Body of pancreas (tissue), 4 donors: ENCODE results near the gene ESPNL. TPM values are rescaled to one million over a fixed set of nuclear protein-coding genes. Genes with fewer than 3 reads are reported as not detected.
A peak's percentile ranks its signal among the peaks of the same experiment; 100 is the strongest.

Experiments
- ATAC-seq: fragments of 150-250 bp; one replicate; pipeline ENCODE4 v1.9.1; 2016
- DNase-seq, 4 donors: peaks; one replicate each; pipeline ENCODE4 v3.0.0-alpha.2; 2019
- H3K27ac ChIP-seq, 4 donors: fragments of 200-600 bp; sonication (generic); 1 replicate in 3 of 4; 2 replicates in 1 of 4; pipeline versions ENCODE4 v1.5.1 to v1.6.1; 2016 to 2019; ENCODE audit warnings: mild to moderate bottlenecking in 1 of 4, mixed read lengths in 1 of 4, moderate library complexity in 1 of 4
- H3K27me3 ChIP-seq, 2 donors: fragments of 200-600 bp; sonication (generic); one replicate each; pipeline ENCODE4 v1.6.0; 2016; ENCODE audit warnings: mild to moderate bottlenecking in 1 of 2
- H3K36me3 ChIP-seq, 2 donors: fragments of 200-600 bp; sonication (generic); replicated peaks in 1 of 2; 2 replicates each; pipeline ENCODE4 v1.5.1; 2016; ENCODE audit warnings: low read depth in 2 of 2; ENCODE audit not compliant: insufficient read depth in 1 of 2
- H3K4me1 ChIP-seq: fragments of 200-600 bp; sonication (generic); one replicate; pipeline ENCODE4 v1.6.0; 2016
- H3K4me3 ChIP-seq, 2 donors: fragments of 200-600 bp; sonication (generic); 1 replicate in 1 of 2; 2 replicates in 1 of 2; pipeline ENCODE4 v1.5.1; 2016 to 2019
- H3K9me3 ChIP-seq, 3 donors: fragments of 200-600 bp; sonication (generic); 1 replicate in 2 of 3; 2 replicates in 1 of 3; pipeline ENCODE4 v1.5.1; 2016
- POLR2A ChIP-seq, 3 donors: fragments of 450-650 bp; IDR thresholded peaks; one replicate each; pipeline ENCODE4 v1.6.1; 2016; ENCODE audit warnings: antibody characterized with exemption in 3 of 3, mild to moderate bottlenecking in 2 of 3
- WGBS, 2 donors: methylation state at CpG; one replicate each; pipeline ENCODE4 v1.1.5; 2017; 5-methylcytosine and 5-hydroxymethylcytosine counted together
- intact Hi-C: fragments of 100-400 bp; cut with DNase I; formaldehyde crosslinking; loops from one replicate; pipeline ENCODE4 v1.15.1; 2023
- total RNA-seq, 2 donors: library from RNA; depleted of rRNA; stranded (reverse); fragments of >200 nt; gene quantifications; one replicate each; pipeline ENCODE4 v1.1.0, GENCODE V29; 2016
- TF ChIP-seq, protein P1 (sequence below), 7 experiments: fragments of 450-650 bp in 4 of 7; fragments of 200-600 bp in 3 of 7; sonication (generic) in 3 of 7; IDR thresholded peaks; one replicate each; pipeline ENCODE4 v1.5.1; 2016 to 2019; ENCODE audit warnings: antibody characterized with exemption in 7 of 7

Gene ESPNL
- total RNA-seq, 2 donors from 2014 or later: not detected

DNA sequence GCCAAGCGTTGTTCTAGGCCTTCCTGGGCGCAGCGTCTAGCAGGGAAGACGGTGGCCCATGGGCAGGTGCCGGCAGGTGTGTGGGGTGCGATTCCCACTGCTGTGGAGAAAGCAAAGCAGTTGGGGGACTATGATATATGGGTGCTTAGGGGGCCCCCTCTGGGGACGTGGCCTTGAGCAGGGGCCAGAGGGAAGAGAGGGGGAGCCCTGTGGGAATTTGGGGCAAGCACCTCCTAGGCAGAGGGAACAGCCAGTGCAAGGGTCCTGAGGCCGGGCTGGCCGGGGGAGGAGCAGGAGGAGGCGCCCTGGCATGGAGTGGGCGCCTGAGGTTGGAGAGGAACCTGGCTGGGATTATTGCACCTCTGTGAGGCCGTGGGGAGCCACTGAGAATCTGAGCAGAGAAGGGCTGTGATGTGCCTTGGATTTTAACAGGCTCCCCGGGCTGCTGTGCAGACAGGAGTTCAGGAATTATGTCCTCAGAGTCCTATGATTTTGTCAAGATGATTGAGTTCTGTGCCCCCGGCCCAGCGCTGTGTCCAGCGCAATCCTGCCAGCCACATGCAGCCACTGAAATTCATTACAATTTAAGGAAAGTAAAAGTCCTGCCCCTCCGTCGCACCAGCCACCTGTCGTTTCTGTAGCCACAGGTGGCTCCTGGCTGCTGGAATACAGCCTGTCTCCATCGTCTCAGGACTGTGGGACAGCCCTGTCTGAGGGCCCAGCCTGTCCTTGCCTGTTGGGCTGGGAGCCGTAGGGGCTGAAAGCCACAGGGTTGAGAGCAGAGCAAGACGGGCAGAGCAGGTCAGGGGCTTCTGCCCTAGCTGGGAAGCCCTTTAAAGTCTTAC is 29.2 kb downstream of the ESPNL start:
- Histone ChIP-seq H3K27ac (no peak overlapping the region), H3K36me3 (no peaks in the 10 kb centered on the region), H3K4me1 (no peaks in the 10 kb centered on the region), H3K27me3 (no peaks in the 10 kb centered on the region), H3K9me3 (no peaks in the 10 kb centered on the region), H3K4me3 (no peak overlapping the region)
- 87 to 88% methylated on average over 16 to 22 of the region's 22 CpGs for WGBS, 2 donors
- DNase-seq: no peak
- TF ChIP-seq POLR2A (IDR thresholded peaks at IDR 0.05): no peak
- TF ChIP-seq, protein P1, sequence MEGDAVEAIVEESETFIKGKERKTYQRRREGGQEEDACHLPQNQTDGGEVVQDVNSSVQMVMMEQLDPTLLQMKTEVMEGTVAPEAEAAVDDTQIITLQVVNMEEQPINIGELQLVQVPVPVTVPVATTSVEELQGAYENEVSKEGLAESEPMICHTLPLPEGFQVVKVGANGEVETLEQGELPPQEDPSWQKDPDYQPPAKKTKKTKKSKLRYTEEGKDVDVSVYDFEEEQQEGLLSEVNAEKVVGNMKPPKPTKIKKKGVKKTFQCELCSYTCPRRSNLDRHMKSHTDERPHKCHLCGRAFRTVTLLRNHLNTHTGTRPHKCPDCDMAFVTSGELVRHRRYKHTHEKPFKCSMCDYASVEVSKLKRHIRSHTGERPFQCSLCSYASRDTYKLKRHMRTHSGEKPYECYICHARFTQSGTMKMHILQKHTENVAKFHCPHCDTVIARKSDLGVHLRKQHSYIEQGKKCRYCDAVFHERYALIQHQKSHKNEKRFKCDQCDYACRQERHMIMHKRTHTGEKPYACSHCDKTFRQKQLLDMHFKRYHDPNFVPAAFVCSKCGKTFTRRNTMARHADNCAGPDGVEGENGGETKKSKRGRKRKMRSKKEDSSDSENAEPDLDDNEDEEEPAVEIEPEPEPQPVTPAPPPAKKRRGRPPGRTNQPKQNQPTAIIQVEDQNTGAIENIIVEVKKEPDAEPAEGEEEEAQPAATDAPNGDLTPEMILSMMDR (IDR thresholded peaks at IDR 0.05): no peak
- intact Hi-C loops: no loop called here
- no peak for ATAC-seq

DNA sequence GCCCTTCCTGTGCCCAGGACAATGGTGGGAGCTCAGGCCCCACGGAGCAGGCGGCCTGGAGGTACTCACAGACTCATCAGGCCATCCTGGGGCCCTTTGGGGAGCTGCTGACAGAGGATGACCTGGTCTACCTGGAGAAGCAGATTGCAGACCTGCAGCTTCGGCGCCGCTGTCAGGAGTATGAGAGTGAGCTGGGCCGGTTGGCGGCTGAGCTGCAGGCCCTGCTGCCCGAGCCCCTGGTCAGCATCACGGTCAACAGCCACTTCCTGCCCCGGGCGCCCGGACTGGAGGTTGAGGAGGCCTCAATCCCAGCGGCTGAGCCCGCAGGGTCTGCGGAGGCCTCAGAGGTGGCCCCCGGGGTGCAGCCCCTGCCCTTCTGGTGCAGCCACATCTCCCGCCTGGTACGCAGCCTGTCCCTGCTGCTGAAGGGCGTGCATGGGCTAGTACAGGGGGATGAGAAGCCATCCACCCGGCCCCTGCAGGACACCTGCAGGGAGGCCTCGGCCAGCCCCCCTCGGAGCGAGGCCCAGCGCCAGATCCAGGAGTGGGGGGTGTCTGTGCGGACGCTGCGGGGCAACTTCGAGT is 30.1 kb downstream of the ESPNL start:
- 81 to 100% methylated on average over 1 to 21 of the region's 28 CpGs for WGBS, 2 donors
- Histone ChIP-seq H3K27ac (no peak overlapping the region), H3K27me3 (no peaks in the 10 kb centered on the region), H3K4me3 (no peak overlapping the region), H3K4me1 (no peaks in the 10 kb centered on the region), H3K9me3 (no peaks in the 10 kb centered on the region), H3K36me3 (no peaks in the 10 kb centered on the region)
- ATAC-seq (no peak), DNase-seq (no peak)
- intact Hi-C loops: no loop called here
- TF ChIP-seq, protein P1 (IDR thresholded peaks at IDR 0.05): no peak
- no peak for TF ChIP-seq POLR2A (IDR thresholded peaks at IDR 0.05)

DNA sequence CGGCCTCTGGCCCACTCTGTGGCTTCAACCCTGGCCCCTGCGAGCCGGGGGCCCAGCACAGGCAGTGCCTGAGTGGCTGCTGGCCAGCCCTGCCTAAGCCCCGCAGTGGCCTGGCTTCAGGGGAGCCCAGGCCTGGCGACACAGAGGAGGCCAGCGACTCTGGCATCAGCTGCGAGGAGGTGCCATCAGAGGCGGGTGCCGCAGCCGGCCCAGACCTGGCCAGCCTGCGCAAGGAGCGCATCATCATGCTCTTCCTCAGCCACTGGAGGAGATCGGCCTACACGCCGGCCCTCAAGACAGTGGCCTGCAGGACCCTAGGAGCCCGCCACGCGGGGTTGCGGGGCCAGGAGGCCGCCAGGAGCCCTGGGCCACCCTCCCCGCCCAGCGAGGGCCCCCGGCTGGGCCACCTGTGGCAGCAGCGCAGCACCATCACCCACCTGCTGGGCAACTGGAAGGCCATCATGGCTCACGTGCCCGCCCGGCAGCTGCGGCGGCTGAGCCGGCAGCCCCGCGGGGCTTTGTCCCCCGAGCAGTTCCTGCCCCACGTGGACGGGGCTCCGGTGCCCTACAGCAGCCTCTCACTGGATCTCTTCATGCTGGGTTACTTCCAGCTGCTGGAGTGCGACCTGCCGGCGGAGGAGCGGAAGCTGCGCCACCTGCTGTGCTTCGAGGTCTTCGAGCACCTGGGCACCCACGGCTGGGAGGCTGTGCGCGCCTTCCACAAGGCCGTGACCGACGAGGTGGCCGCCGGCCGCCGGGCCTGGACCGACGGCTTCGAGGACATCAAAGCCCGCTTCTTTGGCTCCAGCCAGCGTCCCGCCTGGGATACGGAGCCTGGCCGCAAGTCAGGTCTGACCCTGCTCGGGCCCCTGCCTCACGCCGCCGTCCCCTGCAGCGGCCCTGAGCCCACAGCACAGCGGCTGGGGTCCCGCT is 30.8 kb downstream of the ESPNL start:
- intact Hi-C loops: no loop called here
- WGBS, 2 donors: 89 to 100% methylated on average over 3 to 39 of the region's 68 CpGs
- no peaks in the 10 kb centered on the region for H3K27me3 ChIP-seq
- no peak overlapping the region for H3K4me3 ChIP-seq
- H3K4me1 ChIP-seq: no peaks in the 10 kb centered on the region
- H3K27ac ChIP-seq: no peak overlapping the region
- no peak for TF ChIP-seq POLR2A (IDR thresholded peaks at IDR 0.05)
- TF ChIP-seq, protein P1 (IDR thresholded peaks at IDR 0.05): no peak
- ATAC-seq (no peak), DNase-seq (peak in 1 of 4 donors; percentile 47)
- no peaks in the 10 kb centered on the region for H3K9me3 ChIP-seq
- no peaks in the 10 kb centered on the region for H3K36me3 ChIP-seq

DNA sequence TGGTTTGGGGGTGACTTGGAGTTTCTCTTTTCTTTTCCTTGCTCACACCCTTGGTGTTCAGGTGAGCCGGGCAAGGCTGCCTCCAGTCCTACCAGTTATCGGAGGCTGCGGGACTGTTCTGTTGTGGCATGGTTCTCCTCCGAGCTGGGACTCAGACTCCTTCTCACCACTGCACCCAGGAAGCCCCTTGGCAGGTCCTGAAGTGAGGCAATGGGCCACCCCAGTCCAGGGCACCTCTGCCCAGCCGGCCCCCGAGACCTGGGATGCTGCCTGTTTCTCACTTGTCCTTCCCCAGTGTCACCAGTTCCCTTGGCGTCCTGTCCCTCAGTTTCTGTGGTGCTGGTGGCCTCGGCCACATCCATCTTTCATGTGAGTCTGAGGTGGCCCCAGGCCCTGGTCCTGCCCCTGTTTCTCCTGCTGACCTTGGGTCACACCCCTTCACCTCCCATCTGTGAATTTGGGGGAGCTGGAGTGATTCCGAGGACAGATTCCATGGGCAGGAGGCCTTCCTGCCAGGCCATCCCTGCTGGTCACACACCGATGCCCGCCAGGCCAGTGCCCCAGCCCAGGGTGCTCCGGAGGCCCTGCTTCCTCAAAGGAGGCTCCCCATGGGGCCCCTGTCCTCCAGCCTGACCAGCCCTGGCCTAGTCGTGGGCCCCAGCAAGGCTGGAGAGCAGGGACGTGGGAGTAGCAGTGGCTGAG is 31.8 kb downstream of the ESPNL start:
- Histone ChIP-seq H3K9me3 (no peaks in the 10 kb centered on the region), H3K4me3 (no peak overlapping the region), H3K4me1 (no peaks in the 10 kb centered on the region), H3K27me3 (no peaks in the 10 kb centered on the region), H3K27ac (no peak overlapping the region), H3K36me3 (no peaks in the 10 kb centered on the region)
- TF ChIP-seq POLR2A (IDR thresholded peaks at IDR 0.05): no peak
- TF ChIP-seq, protein P1 (IDR thresholded peaks at IDR 0.05): no peak
- WGBS, 2 donors: 89 to 97% methylated on average over 6 to 14 of the region's 14 CpGs
- ATAC-seq: no peak
- intact Hi-C loops: no loop called here
- DNase-seq: no peak
